Fibroblast of pulmonary artery (primary cell): ENCODE data around the gene STK40.

Experiments
- DNase-seq: peaks from one replicate; pipeline ENCODE4 v3.0.0-alpha.2; 2010; ENCODE audit warnings: low read depth
- H3K4me3 ChIP-seq: replicated peaks from 2 replicates; pipeline ENCODE4 v1.5.1; 2011; ENCODE audit warnings: low read depth, mild to moderate bottlenecking, control low read depth, low read length, moderate library complexity
- CTCF ChIP-seq: IDR thresholded peaks from 2 replicates; pipeline ENCODE4 v1.5.1; 2011; ENCODE audit warnings: mild to moderate bottlenecking, control low read depth, low read length, inconsistent platforms; ENCODE audit errors: missing control alignments

Gene STK40

DNA sequence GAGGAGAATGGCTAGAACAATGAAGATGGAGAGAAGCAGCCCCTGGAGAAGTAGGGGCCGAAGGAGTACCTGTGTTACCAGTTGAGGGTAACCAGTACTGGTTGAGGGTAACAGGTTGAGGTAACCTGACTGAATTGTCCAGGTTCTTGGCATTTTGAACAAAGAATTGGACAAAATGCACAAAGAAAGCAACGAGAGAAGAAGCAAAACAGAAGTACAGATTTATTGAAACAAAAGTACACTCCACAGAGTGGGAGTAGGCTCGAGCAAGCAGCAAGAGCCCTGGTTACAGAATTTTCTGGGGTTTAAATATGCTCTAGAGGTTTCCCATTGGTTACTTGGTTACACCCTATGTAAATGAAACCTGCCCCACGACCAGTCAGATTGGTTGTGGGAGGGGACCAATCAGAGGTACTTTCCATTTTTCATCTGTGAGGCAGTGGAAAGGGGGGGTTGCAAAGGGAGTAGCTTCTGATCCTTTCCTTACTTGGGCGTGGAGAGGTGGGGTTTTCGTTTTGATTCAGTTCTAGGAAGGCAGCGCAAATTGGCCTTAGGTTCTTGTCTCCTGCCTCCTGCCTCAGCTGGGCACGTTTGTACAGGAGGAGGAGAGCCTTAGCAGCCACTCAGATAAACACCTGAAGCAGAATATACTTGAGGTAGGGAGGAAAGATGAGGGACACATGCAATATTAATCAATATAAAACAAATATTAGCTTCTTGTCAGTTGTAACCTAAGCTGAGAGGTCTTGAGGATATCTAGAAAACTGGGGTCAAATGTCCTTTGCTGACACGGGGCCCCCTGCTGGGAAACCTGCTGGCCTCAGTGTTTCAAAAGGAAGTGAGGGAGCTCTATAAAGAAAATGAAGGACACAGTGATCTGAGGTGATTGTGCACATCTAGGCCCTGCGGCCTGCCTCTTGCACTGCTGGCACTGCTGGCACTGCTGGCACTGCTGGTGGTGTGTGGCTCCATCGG is 26.2 kb upstream of the STK40 start:
- peak; percentile 49 for DNase-seq
- TF ChIP-seq CTCF = no peak
- no peak overlapping the region for H3K4me3 ChIP-seq

- peak; percentile 50 for DNase-seq
- no peak overlapping the region for H3K4me3 ChIP-seq
- TF ChIP-seq CTCF = no peak
These were observed 22.8 kb upstream of the STK40 start for GRCh38 chr1:36408479-36408878.

GRCh38 chr1:36406440-36406839 is 20.7 kb upstream of the STK40 start:
- TF ChIP-seq CTCF = no peak

GRCh38 chr1:36402504-36402890 is 16.8 kb upstream of the STK40 start:
- no peak overlapping the region for H3K4me3 ChIP-seq
- no peak for DNase-seq
- no peak for TF ChIP-seq CTCF

More at GRCh38 chr1:36406440-36406839, 20.7 kb upstream of the STK40 start:
- no peak for DNase-seq
- H3K4me3 ChIP-seq = no peak overlapping the region

- no peak for TF ChIP-seq CTCF
- H3K4me3 ChIP-seq = peak overlapping the region; percentile 47
- DNase-seq = no peak
These were observed 16.1 kb upstream of the STK40 start for GRCh38 chr1:36401602-36402503.

DNA sequence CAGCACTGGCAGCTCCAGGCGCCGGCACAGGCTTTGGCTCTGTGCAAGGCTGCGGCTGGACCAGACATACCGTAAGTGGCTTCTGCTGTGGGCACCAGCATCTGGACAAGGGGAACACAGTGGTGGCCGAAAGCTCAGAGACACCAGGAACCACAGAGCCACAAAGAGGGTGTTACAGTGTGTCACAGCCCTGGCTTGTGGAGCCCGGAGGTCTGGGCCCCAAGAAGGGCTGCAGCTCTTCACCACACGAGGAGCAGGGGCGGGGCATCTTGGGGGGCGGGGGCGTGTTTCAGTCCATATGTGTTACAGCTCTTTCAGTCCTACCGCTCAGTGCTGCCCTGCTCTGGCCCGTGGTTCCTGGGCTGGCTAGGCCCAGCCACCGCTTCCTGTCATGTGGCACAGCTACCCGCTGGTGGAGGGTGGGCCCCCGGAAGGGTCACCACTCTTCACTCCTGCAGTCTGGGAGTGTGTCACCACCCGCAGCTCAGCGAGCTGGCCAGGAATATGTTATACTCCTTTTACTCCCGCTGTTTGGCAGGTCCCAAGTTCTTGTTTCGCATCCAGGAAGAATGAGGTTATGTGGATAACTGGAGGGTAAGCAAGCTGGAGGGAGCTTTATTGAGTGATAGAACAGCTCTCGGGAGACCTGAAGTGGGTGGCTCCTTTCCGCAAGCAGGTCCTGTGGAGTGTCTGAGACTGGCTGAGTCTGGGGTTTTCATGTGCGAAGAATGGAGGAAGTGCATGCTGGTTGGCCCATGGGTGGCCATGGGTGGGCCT is 15.3 kb upstream of the STK40 start:
- H3K4me3 ChIP-seq = peak overlapping the region; percentile 47
- DNase-seq = peak; percentile 78
- TF ChIP-seq CTCF = no peak
